ENCODE data around the gene PTBP1. TPM values are rescaled to one million over a fixed set of nuclear protein-coding genes. Genes with fewer than 3 reads are reported as not detected.

The PTBP1 gene
- total and polyA plus RNA-seq, 9 donors, result 73.4 to 312 (median 215) TPM

DNA sequence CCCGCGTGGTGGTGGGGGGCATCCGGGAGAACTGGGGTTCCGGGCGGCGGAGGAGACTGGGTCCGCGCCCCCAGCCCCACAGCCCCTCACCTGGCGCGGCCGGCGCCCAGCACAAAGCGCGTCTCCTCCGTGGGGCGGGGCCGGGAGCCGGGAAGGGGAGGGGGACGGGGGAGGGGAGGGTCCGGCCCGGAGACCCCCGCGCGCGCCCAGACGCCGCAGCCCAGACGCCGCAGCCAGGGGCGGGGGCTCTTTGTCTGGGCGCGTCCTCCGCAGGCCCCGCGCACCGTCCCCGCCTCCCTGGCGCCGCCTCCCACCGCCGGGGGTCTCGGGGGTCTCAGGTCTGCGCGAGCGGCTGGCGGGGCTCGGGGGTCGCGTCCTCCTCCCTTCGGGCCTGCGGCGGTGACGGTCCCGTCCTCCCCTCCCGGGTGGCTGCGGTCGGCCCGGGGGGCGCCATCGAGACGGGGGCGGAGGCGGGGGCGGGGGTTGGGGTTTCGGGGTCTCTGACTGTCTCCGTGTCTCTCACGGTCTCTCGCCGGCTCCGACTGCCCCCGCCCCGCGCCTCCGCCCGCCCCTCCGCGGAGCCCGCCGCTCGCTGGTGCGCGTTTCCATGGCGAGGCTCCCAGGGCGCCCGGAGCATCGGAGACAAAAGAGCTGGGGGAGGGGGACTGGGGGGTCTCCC, 24.7 kb downstream of the PTBP1 start, which contains the start of gene PLPPR3:
TSS of gene PLPPR3 (minus strand) at position 131 of the 679 bp plus-strand sequence. CDS start 396 bp downstream, outside the sequence.
- WGBS, 3 donors, result 1% methylated on average over 32 to 81 of the region's 86 CpGs; no CpG with 5 or more reads in 1 of the 3 donors
- H3K27ac ChIP-seq, result no peak within 1 kb of the TSS
- peaks cover 2% of the 10 kb centered on the region for H3K4me1 ChIP-seq (ENCODE audit: insufficient read depth)
- no peaks in the 10 kb centered on the region for H3K27me3 ChIP-seq
- TF ChIP-seq EP300 (IDR thresholded peaks at IDR 0.05), result no peak
- TF ChIP-seq, protein P1, sequence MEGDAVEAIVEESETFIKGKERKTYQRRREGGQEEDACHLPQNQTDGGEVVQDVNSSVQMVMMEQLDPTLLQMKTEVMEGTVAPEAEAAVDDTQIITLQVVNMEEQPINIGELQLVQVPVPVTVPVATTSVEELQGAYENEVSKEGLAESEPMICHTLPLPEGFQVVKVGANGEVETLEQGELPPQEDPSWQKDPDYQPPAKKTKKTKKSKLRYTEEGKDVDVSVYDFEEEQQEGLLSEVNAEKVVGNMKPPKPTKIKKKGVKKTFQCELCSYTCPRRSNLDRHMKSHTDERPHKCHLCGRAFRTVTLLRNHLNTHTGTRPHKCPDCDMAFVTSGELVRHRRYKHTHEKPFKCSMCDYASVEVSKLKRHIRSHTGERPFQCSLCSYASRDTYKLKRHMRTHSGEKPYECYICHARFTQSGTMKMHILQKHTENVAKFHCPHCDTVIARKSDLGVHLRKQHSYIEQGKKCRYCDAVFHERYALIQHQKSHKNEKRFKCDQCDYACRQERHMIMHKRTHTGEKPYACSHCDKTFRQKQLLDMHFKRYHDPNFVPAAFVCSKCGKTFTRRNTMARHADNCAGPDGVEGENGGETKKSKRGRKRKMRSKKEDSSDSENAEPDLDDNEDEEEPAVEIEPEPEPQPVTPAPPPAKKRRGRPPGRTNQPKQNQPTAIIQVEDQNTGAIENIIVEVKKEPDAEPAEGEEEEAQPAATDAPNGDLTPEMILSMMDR (IDR thresholded peaks at IDR 0.05), result no peak
- no peak for TF ChIP-seq POLR2A (IDR thresholded peaks at IDR 0.05)
- intact Hi-C loops (cut with DNase I), result no loop called here
- no peak for DNase-seq
- no peak within 1 kb of the TSS for H3K4me3 ChIP-seq
- H3K9me3 ChIP-seq, result no peaks in the 10 kb centered on the region
- H3K36me3 ChIP-seq, result no peaks in the 10 kb centered on the region

DNA sequence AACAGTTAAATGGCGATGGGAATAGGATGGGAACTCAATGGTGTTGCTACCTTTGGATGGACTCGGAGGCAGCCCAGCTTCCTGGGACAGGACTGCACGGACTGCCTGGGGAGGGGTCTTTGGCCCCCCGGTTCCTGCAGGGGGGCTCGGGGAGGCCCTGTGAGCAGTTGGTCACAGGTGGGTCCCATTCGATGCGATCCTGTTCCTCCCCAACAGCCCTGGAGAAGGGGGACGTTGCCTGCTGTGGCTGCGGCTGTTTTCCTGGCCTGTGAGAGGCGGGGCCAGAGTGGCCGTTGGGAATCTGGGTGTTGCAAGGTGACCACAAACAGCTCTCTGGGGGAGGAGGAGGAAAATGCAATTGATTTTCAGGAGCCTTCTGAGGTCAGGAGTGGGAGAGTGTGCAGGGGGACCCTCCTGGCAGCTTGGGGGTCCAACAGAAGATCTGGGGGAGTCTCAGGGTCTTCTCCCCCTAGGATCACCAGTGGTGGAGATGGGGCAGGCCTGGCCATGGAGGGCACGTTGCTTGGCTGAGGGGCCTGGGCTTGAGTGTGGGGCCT, 26.4 kb downstream of the PTBP1 start:
- no peak overlapping the region for H3K27ac ChIP-seq
- peaks cover 2% of the 10 kb centered on the region for H3K4me1 ChIP-seq (ENCODE audit: insufficient read depth)
- intact Hi-C loops (cut with DNase I), result no loop called here
- H3K4me3 ChIP-seq, result no peak overlapping the region
- H3K9me3 ChIP-seq, result no peaks in the 10 kb centered on the region
- no peaks in the 10 kb centered on the region for H3K36me3 ChIP-seq
- 63 to 76% (median 68%) methylated on average over 12 of the region's 12 CpGs for WGBS, 3 donors
- TF ChIP-seq, protein P1 (IDR thresholded peaks at IDR 0.05), result no peak
- no peak for TF ChIP-seq EP300 (IDR thresholded peaks at IDR 0.05)
- no peak for TF ChIP-seq POLR2A (IDR thresholded peaks at IDR 0.05)
- H3K27me3 ChIP-seq, result no peaks in the 10 kb centered on the region
- no peak for DNase-seq

DNA sequence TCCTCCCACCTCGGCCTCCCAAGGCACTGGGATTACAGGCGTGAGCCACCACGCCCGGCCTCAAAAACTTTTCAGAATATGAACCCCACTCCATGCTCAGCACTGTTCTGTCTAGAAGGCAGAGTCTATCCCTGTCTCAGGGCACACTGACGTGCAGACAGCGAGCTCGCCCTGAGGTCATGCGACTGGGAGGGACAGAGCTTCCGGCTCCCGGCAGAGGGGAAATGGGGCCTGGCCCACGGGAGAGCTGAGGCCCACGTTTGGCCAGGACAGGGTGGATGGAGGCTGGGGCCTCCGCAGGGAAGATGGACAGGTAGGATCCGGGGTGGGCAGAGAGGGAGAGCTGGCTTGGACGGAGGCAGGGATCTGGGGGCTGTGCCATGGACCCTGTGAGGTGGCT, 27.6 kb downstream of the PTBP1 start:
- no peak overlapping the region for H3K27ac ChIP-seq
- no peak for DNase-seq
- no peak for TF ChIP-seq EP300 (IDR thresholded peaks at IDR 0.05)
- TF ChIP-seq, protein P1 (IDR thresholded peaks at IDR 0.05), result no peak
- no peak for TF ChIP-seq POLR2A (IDR thresholded peaks at IDR 0.05)
- H3K27me3 ChIP-seq, result no peaks in the 10 kb centered on the region
- H3K9me3 ChIP-seq, result no peaks in the 10 kb centered on the region
- no peaks in the 10 kb centered on the region for H3K36me3 ChIP-seq
- no peak overlapping the region for H3K4me3 ChIP-seq
- intact Hi-C loops (cut with DNase I), result no loop called here
- H3K4me1 ChIP-seq (ENCODE audit: insufficient read depth), result peaks cover 2% of the 10 kb centered on the region
- WGBS, 3 donors, result 80 to 81% (median 80%) methylated on average over 15 of the region's 15 CpGs

DNA sequence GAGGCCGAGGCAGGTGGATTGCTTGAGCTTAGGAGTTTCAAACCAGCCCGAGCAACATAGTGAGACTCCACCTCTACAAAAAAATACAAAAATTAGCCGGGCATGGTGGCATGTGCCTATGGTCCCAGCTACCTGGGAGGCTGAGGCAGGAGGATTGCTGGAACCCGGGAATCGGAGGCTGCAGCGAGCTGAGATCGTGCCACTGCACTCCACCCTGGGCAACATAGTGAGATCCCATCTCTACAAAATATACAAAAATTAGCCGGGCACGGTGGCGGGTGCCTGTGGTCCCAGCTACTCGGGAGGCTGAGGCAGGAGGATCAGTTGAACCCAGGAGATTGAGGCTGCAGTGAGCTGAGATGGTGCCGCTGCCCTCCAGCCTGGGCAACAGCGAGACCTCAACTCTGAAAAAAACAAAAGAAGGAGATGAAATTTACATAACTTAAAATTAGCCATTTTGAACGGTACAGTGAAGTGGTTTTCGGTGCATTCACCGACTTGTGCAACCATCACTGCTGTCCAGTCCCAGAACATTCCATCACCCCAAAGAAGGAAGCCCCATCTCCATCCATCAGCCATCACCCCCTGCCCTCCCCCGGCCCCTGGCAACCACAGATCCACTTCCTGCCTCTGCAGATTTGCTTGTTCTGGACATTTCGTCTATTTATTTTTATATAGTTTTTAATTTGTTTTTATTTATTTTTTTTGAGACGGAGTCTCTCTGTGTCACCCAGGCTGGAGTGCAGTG, 28.8 kb downstream of the PTBP1 start:
- intact Hi-C loops (cut with DNase I), result no loop called here
- TF ChIP-seq EP300 (IDR thresholded peaks at IDR 0.05), result no peak
- TF ChIP-seq, protein P1 (IDR thresholded peaks at IDR 0.05), result no peak
- no peak for TF ChIP-seq POLR2A (IDR thresholded peaks at IDR 0.05)
- Histone ChIP-seq H3K4me3 (no peak overlapping the region), H3K27me3 (no peaks in the 10 kb centered on the region), H3K36me3 (no peaks in the 10 kb centered on the region), H3K9me3 (no peaks in the 10 kb centered on the region), H3K4me1 (ENCODE audit: insufficient read depth) (peaks cover 2% of the 10 kb centered on the region), H3K27ac (no peak overlapping the region)
- WGBS, 3 donors, result 71 to 77% (median 75%) methylated on average over 19 of the region's 19 CpGs
- DNase-seq, result no peak
